ENCODE data around the gene RYK.

- TF ChIP-seq POLR2A (IDR thresholded peaks at IDR 0.05) (no peak), CTCF (IDR thresholded peaks at IDR 0.05) (no peak), POLR2AphosphoS5 (IDR thresholded peaks at IDR 0.05) (no peak)
These were observed 33.8 kb downstream of the RYK start for GRCh38 chr3:134216851-134217250.
